PC-9 (cell line): Measurements from ENCODE around the gene KLF15. TPM values are rescaled to one million over a fixed set of nuclear protein-coding genes. Genes with fewer than 3 reads are reported as not detected.

ENCODE experiments used
- BruUV-seq: library from RNA; stranded (reverse); fragments of 400-500 nt; replicated peaks from 2 replicates; lab custom pipeline; 2021; lab: Mats Ljungman, UMichigan
- CTCF ChIA-PET: fragments of 300-600 bp; sonication (Branson Sonifier 250); formaldehyde crosslinking; loops from one replicate; lab custom pipeline; 2022; ENCODE audit warnings: antibody characterized with exemption; lab: Charles Lee
- POLR2A ChIA-PET: fragments of 300-600 bp; sonication (Branson Sonifier 250); formaldehyde crosslinking; loops from one replicate; lab custom pipeline; 2022; ENCODE audit warnings: antibody characterized with exemption; ENCODE audit not compliant: unreplicated experiment; lab: Charles Lee
- DNase-seq, 2 experiments: peaks; one replicate each; pipeline versions ENCODE4 v3.0.0 to v3.0.0-alpha.2; 2015 to 2022; ENCODE audit warnings: mixed read lengths in 1 of 2
- H2AFZ ChIP-seq: fragments of 200-600 bp; sonication (generic); 2 replicates; pipeline ENCODE4 v1.8.1; 2017; ENCODE audit warnings: antibody characterized with exemption
- H3F3A ChIP-seq: fragments of 200-600 bp; sonication (generic); 2 replicates; pipeline ENCODE4 v1.8.1; 2017; ENCODE audit warnings: antibody characterized with exemption, mild to moderate bottlenecking, low read depth; ENCODE audit not compliant: insufficient read depth
- H3K27ac ChIP-seq: fragments of 200-600 bp; sonication (generic); 2 replicates; pipeline ENCODE4 v1.6.1; 2016; ENCODE audit warnings: mixed run types
- H3K27me3 ChIP-seq: fragments of 200-600 bp; sonication (generic); 2 replicates; pipeline ENCODE4 v1.6.1; 2016; ENCODE audit warnings: low read depth, mixed run types; ENCODE audit not compliant: insufficient read depth
- H3K36me3 ChIP-seq: fragments of 200-600 bp; sonication (generic); 2 replicates; pipeline ENCODE4 v1.6.1; 2016; ENCODE audit warnings: low read depth, mixed run types
- H3K4me1 ChIP-seq: fragments of 200-600 bp; sonication (generic); replicated peaks from 2 replicates; pipeline ENCODE4 v1.6.1; 2016; ENCODE audit warnings: mixed run types; ENCODE audit not compliant: insufficient read depth
- H3K4me2 ChIP-seq: fragments of 200-600 bp; sonication (generic); 2 replicates; pipeline ENCODE4 v1.6.1; 2017; ENCODE audit warnings: mixed run types
- H3K4me3 ChIP-seq: fragments of 200-600 bp; sonication (generic); 2 replicates; pipeline ENCODE4 v1.6.1; 2016; ENCODE audit warnings: mixed run types
- H3K79me2 ChIP-seq: fragments of 200-600 bp; sonication (generic); 2 replicates; pipeline ENCODE4 v1.6.1; 2017; ENCODE audit warnings: low read depth, mixed run types
- H3K9me2 ChIP-seq: fragments of 200-600 bp; sonication (generic); 2 replicates; pipeline ENCODE4 v1.8.1; 2017; ENCODE audit warnings: mild to moderate bottlenecking; ENCODE audit not compliant: insufficient read depth
- H3K9me3 ChIP-seq: fragments of 200-600 bp; sonication (generic); 2 replicates; pipeline ENCODE4 v1.8.1; 2016; ENCODE audit warnings: low read depth; ENCODE audit not compliant: insufficient read depth
- H4K20me1 ChIP-seq: fragments of 200-600 bp; sonication (generic); 2 replicates; pipeline ENCODE4 v1.8.1; 2017; ENCODE audit not compliant: insufficient read depth
- EZH2 ChIP-seq: fragments of 200-600 bp; sonication (generic); IDR thresholded peaks from 2 replicates; pipeline ENCODE4 v1.8.0; 2017; ENCODE audit warnings: antibody characterized with exemption, low read depth
- intact Hi-C: fragments of 100-400 bp; cut with micrococcal nuclease; formaldehyde crosslinking; loops from one replicate; pipeline ENCODE4 v1.10.0; 2022; ENCODE audit not compliant: unreplicated experiment
- total RNA-seq: library from RNA; stranded (reverse); gene quantifications from 2 replicates; pipeline ENCODE4 v1.2.3, GENCODE V29; 2021
- TF ChIP-seq, protein P1 (sequence below): fragments of 200-600 bp; sonication (generic); conservative IDR thresholded peaks from 2 replicates; pipeline ENCODE4 v1.6.1; 2017; ENCODE audit warnings: mixed run types, antibody characterized with exemption, mild to moderate bottlenecking, moderate library complexity

KLF15 gene
- total RNA-seq, 1 experiment from 2014 or later, result 0.70 TPM

GRCh38 chr3:126364731-126365301 lies 7.6 kb upstream of the KLF15 start:
- Histone ChIP-seq H3K27me3 (peaks cover 11% of the 10 kb centered on the region; the same call in 1 of the 2 replicates), H3K9me3 (no peaks in the 10 kb centered on the region), H3K9me2 (no peaks in the 10 kb centered on the region), H3K27ac (no peak overlapping the region), H3F3A (no peaks in the 10 kb centered on the region), H3K4me1 (no peaks in the 10 kb centered on the region), H3K79me2 (no peaks in the 10 kb centered on the region), H2AFZ (no peak overlapping the region), H4K20me1 (no peaks in the 10 kb centered on the region), H3K36me3 (no peaks in the 10 kb centered on the region), H3K4me2 (no peak overlapping the region), H3K4me3 (no peak overlapping the region)
- TF ChIP-seq EZH2, result no peak
- TF ChIP-seq, protein P1, sequence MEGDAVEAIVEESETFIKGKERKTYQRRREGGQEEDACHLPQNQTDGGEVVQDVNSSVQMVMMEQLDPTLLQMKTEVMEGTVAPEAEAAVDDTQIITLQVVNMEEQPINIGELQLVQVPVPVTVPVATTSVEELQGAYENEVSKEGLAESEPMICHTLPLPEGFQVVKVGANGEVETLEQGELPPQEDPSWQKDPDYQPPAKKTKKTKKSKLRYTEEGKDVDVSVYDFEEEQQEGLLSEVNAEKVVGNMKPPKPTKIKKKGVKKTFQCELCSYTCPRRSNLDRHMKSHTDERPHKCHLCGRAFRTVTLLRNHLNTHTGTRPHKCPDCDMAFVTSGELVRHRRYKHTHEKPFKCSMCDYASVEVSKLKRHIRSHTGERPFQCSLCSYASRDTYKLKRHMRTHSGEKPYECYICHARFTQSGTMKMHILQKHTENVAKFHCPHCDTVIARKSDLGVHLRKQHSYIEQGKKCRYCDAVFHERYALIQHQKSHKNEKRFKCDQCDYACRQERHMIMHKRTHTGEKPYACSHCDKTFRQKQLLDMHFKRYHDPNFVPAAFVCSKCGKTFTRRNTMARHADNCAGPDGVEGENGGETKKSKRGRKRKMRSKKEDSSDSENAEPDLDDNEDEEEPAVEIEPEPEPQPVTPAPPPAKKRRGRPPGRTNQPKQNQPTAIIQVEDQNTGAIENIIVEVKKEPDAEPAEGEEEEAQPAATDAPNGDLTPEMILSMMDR, result no peak
- intact Hi-C loops, result no loop called here
- ChIA-PET POLR2A (no interaction called here), CTCF (no interaction called here)
- DNase-seq, result no peak
- no TSS peak for BruUV-seq

GRCh38 chr3:126364130-126364695 lies 7.0 kb upstream of the KLF15 start:
- Histone ChIP-seq H3K9me3 (no peaks in the 10 kb centered on the region), H3K36me3 (no peaks in the 10 kb centered on the region), H3F3A (no peaks in the 10 kb centered on the region), H3K27me3 (peaks cover 15% of the 10 kb centered on the region; the same call in 1 of the 2 replicates), H4K20me1 (no peaks in the 10 kb centered on the region), H3K9me2 (no peaks in the 10 kb centered on the region), H3K27ac (no peak overlapping the region), H3K4me1 (no peaks in the 10 kb centered on the region), H3K79me2 (no peaks in the 10 kb centered on the region), H3K4me3 (no peak overlapping the region), H3K4me2 (no peak overlapping the region), H2AFZ (no peak overlapping the region)
- no TSS peak for BruUV-seq
- ChIA-PET POLR2A (no interaction called here), CTCF (no interaction called here)
- DNase-seq, result no peak
- intact Hi-C loops, result no loop called here
- no peak for TF ChIP-seq EZH2
- TF ChIP-seq, protein P1, result no peak

- H3K27me3 ChIP-seq, result peaks cover 25% of the 10 kb centered on the region; the same call in 1 of the 2 replicates
- no peak overlapping the region for H3K4me2 ChIP-seq
- no TSS peak for BruUV-seq
- no peaks in the 10 kb centered on the region for H4K20me1 ChIP-seq
- no peaks in the 10 kb centered on the region for H3K79me2 ChIP-seq
- POLR2A ChIA-PET, result no interaction called here
- H3F3A ChIP-seq, result no peaks in the 10 kb centered on the region
- H3K9me3 ChIP-seq, result no peaks in the 10 kb centered on the region
- DNase-seq, result no peak
- intact Hi-C loops, result no loop called here
- H3K36me3 ChIP-seq, result no peaks in the 10 kb centered on the region
- CTCF ChIA-PET, result no interaction called here
- no peak for TF ChIP-seq EZH2
- TF ChIP-seq, protein P1, result no peak
- H3K4me1 ChIP-seq, result no peaks in the 10 kb centered on the region
- no peak overlapping the region for H2AFZ ChIP-seq
- H3K4me3 ChIP-seq, result no peak overlapping the region
- H3K9me2 ChIP-seq, result no peaks in the 10 kb centered on the region
- H3K27ac ChIP-seq, result no peak overlapping the region
Measured at GRCh38 chr3:126361211-126361610, 4.0 kb upstream of the KLF15 start.
